ENCODE measurements around the gene SECISBP2.
"Not testable (repeated sequence)": the region's sequence is repeated elsewhere in the genome, so short reads cannot be mapped to it uniquely, and the experiment has no call there.

The SECISBP2 gene

GRCh38 chr9:89363921-89364665 is 45.8 kb downstream of the SECISBP2 start:
- no peak for DNase-seq (ENCODE audit: extremely low read depth in 1 of 2, low read depth in 1 of 2)

- DNase-seq (ENCODE audit: extremely low read depth in 1 of 2, low read depth in 1 of 2): no peak
Measured at GRCh38 chr9:89364666-89365531, 46.6 kb downstream of the SECISBP2 start.

DNA sequence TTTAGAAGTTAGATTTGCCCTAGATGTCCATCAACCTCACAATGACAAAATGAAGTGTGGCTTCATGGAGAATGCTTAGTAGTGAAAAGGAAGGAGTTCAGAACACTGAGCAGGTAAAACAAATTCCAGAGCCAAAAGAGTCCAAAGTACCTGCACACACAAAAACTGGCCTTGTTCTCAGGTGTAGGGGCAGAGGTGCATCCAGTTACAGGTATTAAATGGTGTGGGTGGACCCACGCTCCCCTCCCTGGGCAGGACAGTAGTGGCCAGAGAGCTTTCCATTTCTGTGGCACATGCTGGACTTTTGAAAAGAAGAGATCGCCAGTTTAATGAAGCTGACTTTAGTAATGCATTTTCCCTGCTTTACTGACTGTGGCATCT is 47.2 kb downstream of the SECISBP2 start:
- DNase-seq (ENCODE audit: extremely low read depth in 1 of 2, low read depth in 1 of 2): no peak

- no peak for DNase-seq (ENCODE audit: extremely low read depth in 1 of 2, low read depth in 1 of 2)
Measured at GRCh38 chr9:89366711-89367110, 48.4 kb downstream of the SECISBP2 start.

DNA sequence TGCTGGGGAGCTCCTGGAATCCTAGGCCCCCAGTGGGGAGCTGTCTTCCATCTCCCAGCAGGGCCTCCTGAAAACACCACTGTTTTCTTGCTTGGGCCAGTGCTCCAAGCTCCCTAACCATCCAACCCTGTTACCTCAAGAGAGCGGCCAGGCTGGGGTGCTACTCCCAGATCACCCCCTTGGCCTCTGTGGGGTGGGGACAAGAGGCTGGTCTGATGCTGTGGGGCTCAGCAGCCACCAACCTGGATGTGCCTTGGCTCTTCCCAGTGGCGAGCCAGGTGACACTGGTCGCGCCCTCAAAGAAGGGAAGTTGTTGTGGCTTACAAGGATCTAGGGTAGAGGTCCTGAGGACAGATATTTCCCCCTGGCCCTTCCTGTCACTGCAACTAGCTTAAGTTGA is 49.0 kb downstream of the SECISBP2 start:
- no peak for DNase-seq (ENCODE audit: extremely low read depth in 1 of 2, low read depth in 1 of 2)

DNA sequence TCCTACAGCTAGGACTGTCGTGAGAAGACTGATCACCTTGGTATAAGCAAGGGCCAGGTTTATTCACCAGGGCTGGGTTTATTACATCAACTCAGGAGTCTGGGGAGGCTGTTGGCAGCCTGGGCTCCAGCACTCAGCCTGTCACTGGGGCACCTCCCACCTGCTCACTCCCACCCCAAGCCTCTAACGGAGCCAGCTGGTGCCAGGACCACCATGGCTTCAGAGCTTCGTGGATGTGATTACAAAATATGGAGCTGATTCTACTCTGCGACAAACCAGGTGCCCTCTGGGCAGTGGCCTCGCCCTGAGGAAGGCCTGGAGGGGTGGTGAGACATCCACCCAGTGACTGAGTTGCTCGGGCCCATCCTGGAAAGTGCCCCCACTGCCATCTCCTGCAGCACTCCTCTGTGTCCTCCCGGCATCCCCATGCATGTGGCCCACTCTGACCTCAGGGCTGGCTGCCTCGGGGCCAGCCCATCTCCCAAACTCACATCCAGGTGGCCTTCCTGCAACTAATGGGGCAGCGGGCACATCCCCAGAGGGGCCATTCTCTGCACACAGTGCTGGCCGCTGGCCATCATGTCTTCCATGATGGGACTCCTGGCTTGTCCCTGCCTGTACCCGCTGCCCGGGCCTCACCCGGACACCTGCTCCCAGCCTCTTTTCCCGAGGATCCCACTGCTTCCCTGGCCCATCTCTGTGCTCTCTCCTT is 49.6 kb downstream of the SECISBP2 start:
- DNase-seq (ENCODE audit: extremely low read depth in 1 of 2, low read depth in 1 of 2): no peak

- no peak for DNase-seq (ENCODE audit: extremely low read depth in 1 of 2, low read depth in 1 of 2)
Measured at GRCh38 chr9:89368550-89368949, 50.2 kb downstream of the SECISBP2 start.

GRCh38 chr9:89368978-89369377 is 50.7 kb downstream of the SECISBP2 start:
- DNase-seq (ENCODE audit: extremely low read depth in 1 of 2, low read depth in 1 of 2): no peak

- DNase-seq (ENCODE audit: extremely low read depth in 1 of 2, low read depth in 1 of 2): no peak
Measured at GRCh38 chr9:89370593-89370992, 52.3 kb downstream of the SECISBP2 start.

- DNase-seq (ENCODE audit: extremely low read depth in 1 of 2, low read depth in 1 of 2): not testable (repeated sequence)
Measured at GRCh38 chr9:89371791-89372190, 53.5 kb downstream of the SECISBP2 start.

DNA sequence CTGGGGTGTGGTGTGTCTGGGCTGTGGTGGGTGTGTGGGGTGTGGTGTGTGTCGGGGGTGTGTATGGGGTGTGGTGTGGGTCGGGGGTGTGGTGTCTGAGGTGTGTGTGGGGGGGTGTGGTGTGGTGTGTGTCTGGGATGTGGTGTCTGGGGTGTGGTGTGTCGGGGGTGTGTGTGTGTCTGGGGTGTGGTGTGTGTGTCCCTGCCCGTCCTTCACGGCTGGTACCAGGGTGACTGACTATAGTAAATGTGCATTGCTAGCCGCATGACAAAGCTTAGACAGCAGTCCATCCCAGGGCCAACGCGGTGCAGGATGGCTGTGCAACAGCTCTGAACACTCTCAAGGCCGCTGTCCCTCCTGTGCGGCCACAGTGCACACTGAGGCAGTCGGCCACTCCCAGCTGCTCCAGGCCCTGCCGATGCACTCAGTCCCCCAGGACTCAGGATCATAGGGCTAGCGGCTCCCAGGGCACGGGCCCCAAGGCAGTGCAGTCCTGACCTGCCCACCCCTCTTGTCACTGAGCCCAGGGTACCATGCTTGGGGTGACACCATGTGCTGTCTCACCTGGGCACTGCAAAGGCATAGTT is 54.0 kb downstream of the SECISBP2 start:
- DNase-seq (ENCODE audit: extremely low read depth in 1 of 2, low read depth in 1 of 2): peak; percentile 6 to 23

DNA sequence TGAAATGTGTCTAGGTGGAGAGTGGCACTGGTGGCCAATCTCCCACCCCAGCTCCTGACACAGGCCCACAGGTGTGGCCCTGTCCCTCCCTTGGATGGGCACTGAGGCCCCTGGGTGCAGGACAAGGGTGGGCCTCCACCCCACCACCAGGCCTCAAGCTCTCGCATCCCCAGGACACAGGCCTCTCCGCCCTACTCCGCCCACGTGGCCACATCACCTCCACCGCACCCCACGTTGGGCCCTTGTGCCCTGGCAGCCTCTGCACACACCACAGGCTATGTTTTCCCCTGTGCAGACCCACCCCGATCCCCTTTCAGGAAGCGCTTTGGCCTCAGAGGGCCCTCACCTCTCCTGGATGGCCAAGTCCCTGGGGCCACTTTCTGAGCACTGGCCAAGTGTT is 54.7 kb downstream of the SECISBP2 start:
- DNase-seq (ENCODE audit: extremely low read depth in 1 of 2, low read depth in 1 of 2): no peak

DNA sequence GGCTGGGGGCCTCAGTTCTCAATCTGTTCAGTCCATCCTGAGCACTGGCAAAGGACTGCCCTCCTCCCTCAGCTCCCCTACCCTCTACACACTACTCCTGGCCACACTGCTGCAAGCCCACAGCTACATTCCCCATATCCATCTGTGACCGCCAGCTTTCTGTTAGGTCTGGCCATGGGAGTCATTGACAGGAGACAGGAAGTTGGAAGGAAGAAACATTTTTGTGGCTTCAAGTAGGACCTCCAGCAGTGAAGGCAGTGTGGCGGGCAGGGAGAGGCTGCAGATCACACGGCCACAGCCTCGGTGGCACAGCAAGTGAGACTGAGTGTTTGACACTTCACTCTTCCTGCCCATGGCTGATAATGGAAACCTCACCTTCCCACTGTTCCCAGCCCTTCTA is 55.9 kb downstream of the SECISBP2 start:
- DNase-seq (ENCODE audit: extremely low read depth in 1 of 2, low read depth in 1 of 2): no peak

GRCh38 chr9:89375191-89375760 is 57.0 kb downstream of the SECISBP2 start:
- DNase-seq (ENCODE audit: extremely low read depth in 1 of 2, low read depth in 1 of 2): no peak

DNA sequence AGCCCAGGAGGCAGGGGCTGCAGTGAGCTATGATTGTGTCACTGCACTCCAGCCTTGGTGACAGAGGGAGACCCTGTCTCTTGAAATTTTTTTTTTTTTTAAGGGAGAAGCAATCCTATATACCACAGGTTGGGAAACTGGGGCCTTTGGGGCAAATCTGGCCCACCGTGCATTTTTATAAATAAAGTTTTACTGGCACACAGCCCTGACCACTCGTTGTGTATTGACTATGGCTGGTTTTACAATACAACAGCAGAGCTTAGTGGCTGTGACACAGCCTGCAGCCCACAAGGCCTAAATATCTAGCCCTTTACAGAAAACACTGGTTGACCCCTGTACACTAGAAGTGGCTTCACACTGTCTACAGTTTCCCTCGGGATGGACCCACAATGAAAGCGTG is 58.0 kb downstream of the SECISBP2 start:
- no peak for DNase-seq (ENCODE audit: extremely low read depth in 1 of 2, low read depth in 1 of 2)

- no peak for DNase-seq (ENCODE audit: extremely low read depth in 1 of 2, low read depth in 1 of 2)
Measured at GRCh38 chr9:89376741-89377351, 58.5 kb downstream of the SECISBP2 start.

- DNase-seq (ENCODE audit: extremely low read depth in 1 of 2, low read depth in 1 of 2): no peak
Measured at GRCh38 chr9:89377411-89377810, 59.1 kb downstream of the SECISBP2 start.

GRCh38 chr9:89378541-89378940 is 60.2 kb downstream of the SECISBP2 start:
- DNase-seq (ENCODE audit: extremely low read depth in 1 of 2, low read depth in 1 of 2): no peak

GRCh38 chr9:89379031-89379430 is 60.7 kb downstream of the SECISBP2 start:
- DNase-seq (ENCODE audit: extremely low read depth in 1 of 2, low read depth in 1 of 2): no peak

- DNase-seq (ENCODE audit: extremely low read depth in 1 of 2, low read depth in 1 of 2): no peak
Measured at GRCh38 chr9:89379508-89380115, 61.3 kb downstream of the SECISBP2 start.
